ENCODE data around the gene NOS3.

Gene NOS3

DNA sequence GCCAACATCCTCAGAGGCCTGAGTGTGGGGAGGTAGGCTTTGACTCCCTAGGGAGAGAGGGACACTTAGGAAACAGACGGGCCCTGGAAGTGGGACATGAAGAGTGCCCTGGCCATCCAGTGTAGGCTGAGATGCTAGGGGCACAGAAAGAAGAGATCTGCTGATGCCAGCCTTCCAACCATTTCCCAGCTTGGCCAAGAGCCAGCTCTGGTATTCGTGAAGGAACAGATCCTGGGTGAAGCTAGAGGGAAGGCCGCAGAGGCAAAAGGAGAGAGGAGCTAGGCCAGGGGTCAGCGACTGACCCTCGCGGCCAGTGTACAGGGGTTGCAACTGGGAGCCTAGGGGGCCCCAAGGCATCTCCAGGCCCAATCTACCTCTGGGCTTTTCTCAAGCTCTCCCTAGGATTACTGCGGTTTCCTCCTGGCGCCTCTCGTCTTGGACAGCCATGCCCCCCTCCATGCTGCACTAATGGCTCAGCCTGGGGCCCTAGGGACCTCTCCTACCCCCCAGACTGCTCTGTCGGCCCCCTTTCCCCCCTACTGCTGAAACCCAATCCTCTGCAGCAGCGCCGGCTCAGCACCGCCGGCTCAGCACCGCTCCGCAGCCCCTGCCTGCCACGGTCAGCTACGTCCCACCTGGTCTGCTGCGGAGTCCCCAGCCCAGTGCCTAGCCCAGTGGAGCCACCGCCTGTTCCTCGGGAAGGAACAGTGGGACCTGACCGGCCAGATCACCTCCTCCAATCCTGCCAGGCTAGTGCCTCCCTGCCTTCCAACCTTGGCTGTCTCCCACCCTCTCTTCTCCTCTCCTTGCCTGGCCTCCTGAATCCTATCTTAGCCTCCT, 57.4 kb downstream of the NOS3 start, which contains the start of gene ASIC3:
ASIC3 (plus strand) TSS at position 556 of the 840 bp plus-strand sequence. CDS start 355 bp downstream, outside the sequence.
- no peak for TF ChIP-seq CTCF (IDR thresholded peaks at IDR 0.05; ENCODE audit: insufficient read depth, low read length, missing control alignments)
- POLR2A ChIA-PET = interaction anchor here (0.6 kb wide), 1 partner anchor 17 kb away, joined by 3 read pairs; no protein-coding TSS in a partner anchor
- CTCF ChIA-PET = interaction anchor here (1.9 kb wide), 1 partner anchor 30 kb away, joined by 5 read pairs; no protein-coding TSS in a partner anchor

GRCh38 chr7:151048911-151049463, 58.2 kb downstream of the NOS3 start:
- CTCF ChIA-PET = interaction anchor here (1.9 kb wide), 1 partner anchor 31 kb away, joined by 5 read pairs; no protein-coding TSS in a partner anchor
- TF ChIP-seq CTCF (IDR thresholded peaks at IDR 0.05; ENCODE audit: insufficient read depth, low read length, missing control alignments) = no peak
- H3K4me3 ChIP-seq (ENCODE audit: low read depth, low read length) = no peak overlapping the region
- POLR2A ChIA-PET = no interaction called here
- no peak for DNase-seq (ENCODE audit: low read depth, low spot score)

More for the DNA sequence above, 57.4 kb downstream of the NOS3 start, which contains the start of gene ASIC3:
- DNase-seq (ENCODE audit: low read depth, low spot score) = no peak
- H3K4me3 ChIP-seq (ENCODE audit: low read depth, low read length) = no peak within 1 kb of the TSS

GRCh38 chr7:151051108-151051507, 60.3 kb downstream of the NOS3 start:
- ChIA-PET POLR2A (interaction anchor here (0.5 to 2.1 kb wide), 3 partner anchors 12 to 43 kb away, joined by 3 to 7 read pairs (median 3); partner anchors contain the start of gene FASTK), CTCF (interaction anchor here (0.6 to 2.0 kb wide), 5 partner anchors 12 to 60 kb away, joined by 3 to 5 read pairs (median 3); no protein-coding TSS in a partner anchor)
- DNase-seq (ENCODE audit: low read depth, low spot score) = no peak

DNA sequence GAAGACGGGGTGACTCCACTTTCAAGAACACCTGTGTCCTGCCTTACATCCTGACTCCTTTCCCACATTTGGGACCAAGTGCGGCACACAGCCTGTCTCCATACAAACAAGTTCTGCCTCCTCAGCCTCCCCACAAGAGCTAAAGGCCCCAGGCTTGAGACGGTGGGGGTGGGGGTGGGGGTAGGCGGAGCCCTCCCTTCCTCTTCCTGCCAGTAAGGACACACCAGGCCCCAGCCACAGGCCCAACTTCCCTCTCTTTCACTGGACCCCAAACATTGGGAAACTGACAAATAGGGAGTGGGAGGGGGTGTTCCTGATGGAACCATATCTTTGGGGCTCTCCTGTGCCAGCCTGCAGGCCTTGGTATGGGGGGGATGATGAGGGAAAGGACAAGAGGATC, 62.3 kb downstream of the NOS3 start:
- DNase-seq (ENCODE audit: low read depth, low spot score) = no peak
- no peak overlapping the region for H3K4me3 ChIP-seq (ENCODE audit: low read depth, low read length)
- TF ChIP-seq CTCF (IDR thresholded peaks at IDR 0.05; ENCODE audit: insufficient read depth, low read length, missing control alignments) = no peak
- ChIA-PET CTCF (interaction anchor here (1.9 kb wide), 1 partner anchor 58 kb away, joined by 8 read pairs; no protein-coding TSS in a partner anchor), POLR2A (no interaction called here)

More at GRCh38 chr7:151051108-151051507, 60.3 kb downstream of the NOS3 start:
- H3K4me3 ChIP-seq (ENCODE audit: low read depth, low read length) = no peak overlapping the region
- no peak for TF ChIP-seq CTCF (IDR thresholded peaks at IDR 0.05; ENCODE audit: insufficient read depth, low read length, missing control alignments)

- ChIA-PET POLR2A (no interaction called here), CTCF (no interaction called here)
- DNase-seq (ENCODE audit: low read depth, low spot score) = no peak
- no peak overlapping the region for H3K4me3 ChIP-seq (ENCODE audit: low read depth, low read length)
- TF ChIP-seq CTCF (IDR thresholded peaks at IDR 0.05; ENCODE audit: insufficient read depth, low read length, missing control alignments) = no peak
Measured at GRCh38 chr7:151053751-151054150, 62.9 kb downstream of the NOS3 start.

- TF ChIP-seq CTCF (IDR thresholded peaks at IDR 0.05; ENCODE audit: insufficient read depth, low read length, missing control alignments) = no peak
- DNase-seq (ENCODE audit: low read depth, low spot score) = no peak
- ChIA-PET CTCF (no interaction called here), POLR2A (no interaction called here)
- H3K4me3 ChIP-seq (ENCODE audit: low read depth, low read length) = no peak overlapping the region
Measured at GRCh38 chr7:151056283-151056665, 65.5 kb downstream of the NOS3 start.
